Nephron (organoid): Measurements from ENCODE around the gene CCDC33.

ENCODE experiments used
- H3K27ac Mint-ChIP-seq, 3 experiments: 2 replicates each; pipeline ENCODE4 v1.8.0; 2020; ENCODE audit warnings: mixed read lengths in 3 of 3, mild to moderate bottlenecking in 2 of 3, moderate library complexity in 1 of 3
- H3K27me3 Mint-ChIP-seq: 2 replicates; pipeline ENCODE4 v1.8.0; 2021; ENCODE audit warnings: low read depth, mild to moderate bottlenecking, moderate library complexity, mixed read lengths
- H3K36me3 Mint-ChIP-seq: 2 replicates; pipeline ENCODE4 v1.8.0; 2020; ENCODE audit warnings: low read depth, mixed read lengths
- H3K4me1 Mint-ChIP-seq: 2 replicates; pipeline ENCODE4 v1.8.0; 2020; ENCODE audit warnings: mixed read lengths
- H3K4me3 Mint-ChIP-seq, 3 experiments: 2 replicates each; pipeline ENCODE4 v1.8.0; 2020; ENCODE audit warnings: mild to moderate bottlenecking in 3 of 3, mixed read lengths in 3 of 3, moderate library complexity in 2 of 3
- H3K9me3 Mint-ChIP-seq: 2 replicates; pipeline ENCODE4 v1.8.0; 2020; ENCODE audit warnings: mixed read lengths
- TF ChIP-seq, protein P1 (sequence below), 3 experiments: fragments of 200-600 bp; sonication (generic); IDR thresholded peaks; one replicate each; pipeline ENCODE4 v1.5.0; 2021; ENCODE audit warnings: antibody characterized with exemption in 3 of 3; ENCODE audit not compliant: unreplicated experiment in 3 of 3

Gene CCDC33

DNA sequence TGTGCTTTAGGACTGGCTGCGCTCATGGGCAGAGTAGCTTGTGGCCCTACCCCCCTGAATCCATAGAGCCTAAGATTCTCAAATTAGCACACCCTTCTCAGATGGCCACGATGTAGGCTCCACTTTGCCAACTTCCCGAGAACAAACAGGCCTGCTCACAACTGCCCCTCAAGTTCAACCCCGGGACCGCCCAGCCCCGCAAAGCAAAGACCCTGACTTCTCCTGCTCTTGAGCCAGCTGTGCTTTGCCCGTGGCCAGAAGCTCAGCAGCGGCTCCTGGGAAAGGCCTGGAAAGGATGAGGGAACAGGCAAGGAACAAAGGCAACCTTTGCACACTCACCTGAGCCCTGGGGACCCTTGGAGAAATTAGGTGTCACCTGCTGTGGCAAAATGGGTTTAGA, 99.3 kb downstream of the CCDC33 start:
- Mint-ChIP-seq H3K27me3 (peaks cover 10% of the 10 kb centered on the region), H3K4me3 (no peak overlapping the region), H3K4me1 (no peaks in the 10 kb centered on the region), H3K27ac (no peak overlapping the region), H3K9me3 (no peaks in the 10 kb centered on the region), H3K36me3 (no peaks in the 10 kb centered on the region)
- TF ChIP-seq, protein P1, sequence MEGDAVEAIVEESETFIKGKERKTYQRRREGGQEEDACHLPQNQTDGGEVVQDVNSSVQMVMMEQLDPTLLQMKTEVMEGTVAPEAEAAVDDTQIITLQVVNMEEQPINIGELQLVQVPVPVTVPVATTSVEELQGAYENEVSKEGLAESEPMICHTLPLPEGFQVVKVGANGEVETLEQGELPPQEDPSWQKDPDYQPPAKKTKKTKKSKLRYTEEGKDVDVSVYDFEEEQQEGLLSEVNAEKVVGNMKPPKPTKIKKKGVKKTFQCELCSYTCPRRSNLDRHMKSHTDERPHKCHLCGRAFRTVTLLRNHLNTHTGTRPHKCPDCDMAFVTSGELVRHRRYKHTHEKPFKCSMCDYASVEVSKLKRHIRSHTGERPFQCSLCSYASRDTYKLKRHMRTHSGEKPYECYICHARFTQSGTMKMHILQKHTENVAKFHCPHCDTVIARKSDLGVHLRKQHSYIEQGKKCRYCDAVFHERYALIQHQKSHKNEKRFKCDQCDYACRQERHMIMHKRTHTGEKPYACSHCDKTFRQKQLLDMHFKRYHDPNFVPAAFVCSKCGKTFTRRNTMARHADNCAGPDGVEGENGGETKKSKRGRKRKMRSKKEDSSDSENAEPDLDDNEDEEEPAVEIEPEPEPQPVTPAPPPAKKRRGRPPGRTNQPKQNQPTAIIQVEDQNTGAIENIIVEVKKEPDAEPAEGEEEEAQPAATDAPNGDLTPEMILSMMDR (IDR thresholded peaks at IDR 0.05; ENCODE audit: unreplicated experiment in 3 of 3): no peak

DNA sequence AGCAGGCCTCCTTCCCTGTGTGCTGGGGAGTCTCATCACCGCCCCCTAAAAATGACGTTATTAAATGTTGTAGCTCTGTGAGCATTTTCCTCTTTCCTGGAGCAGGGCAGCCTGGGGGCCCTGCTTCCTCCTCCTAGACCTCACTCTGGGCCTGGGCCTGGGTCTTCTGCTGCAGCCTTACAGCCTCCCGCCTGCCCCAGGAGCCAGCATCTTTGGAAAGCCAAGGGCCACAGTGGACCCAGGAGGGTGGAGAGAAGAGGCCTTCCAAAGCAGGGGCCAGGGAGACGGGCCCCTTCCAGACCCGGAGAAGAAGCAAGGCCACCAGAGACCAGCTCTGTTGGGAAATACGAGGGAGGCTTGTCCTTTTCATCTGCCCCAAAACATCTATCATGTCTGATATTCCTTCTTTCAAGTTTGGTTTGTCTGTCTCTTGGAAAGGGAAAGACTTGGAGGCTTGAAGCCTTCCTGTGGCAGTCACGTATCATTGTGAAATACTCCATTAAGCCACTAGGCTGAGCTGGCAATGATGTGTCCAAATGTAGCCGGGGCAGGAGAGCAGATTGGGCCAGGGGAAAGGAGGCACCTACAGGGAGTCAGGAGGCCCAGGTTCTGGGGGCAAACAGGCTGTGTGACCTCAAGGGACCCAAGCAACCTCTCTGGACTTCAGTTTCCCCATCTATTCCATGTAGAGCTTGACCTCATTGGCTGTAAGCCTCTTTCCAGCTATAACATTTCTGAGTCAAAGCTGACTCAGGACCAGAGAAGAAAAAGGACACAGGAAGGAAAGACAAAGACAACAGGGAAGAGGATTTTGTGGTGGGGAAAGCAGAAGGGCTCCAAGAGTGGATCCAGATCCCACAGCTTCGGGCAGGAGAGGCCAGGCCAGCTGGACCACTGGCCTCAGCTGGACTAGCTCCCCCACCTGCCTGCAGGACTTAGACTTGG, 100.2 kb downstream of the CCDC33 start:
- H3K27me3 Mint-ChIP-seq: peaks cover 10% of the 10 kb centered on the region
- no peaks in the 10 kb centered on the region for H3K36me3 Mint-ChIP-seq
- H3K4me1 Mint-ChIP-seq: no peaks in the 10 kb centered on the region
- H3K4me3 Mint-ChIP-seq: no peak overlapping the region
- no peaks in the 10 kb centered on the region for H3K9me3 Mint-ChIP-seq
- TF ChIP-seq, protein P1 (IDR thresholded peaks at IDR 0.05; ENCODE audit: unreplicated experiment in 3 of 3): no peak
- H3K27ac Mint-ChIP-seq: no peak overlapping the region

GRCh38 chr15:74337146-74337545, 101.0 kb downstream of the CCDC33 start:
- Mint-ChIP-seq H3K4me3 (no peak overlapping the region), H3K9me3 (no peaks in the 10 kb centered on the region), H3K36me3 (no peaks in the 10 kb centered on the region), H3K4me1 (no peaks in the 10 kb centered on the region), H3K27me3 (peaks cover 10% of the 10 kb centered on the region), H3K27ac (no peak overlapping the region)
- TF ChIP-seq, protein P1 (IDR thresholded peaks at IDR 0.05; ENCODE audit: unreplicated experiment in 3 of 3): no peak

DNA sequence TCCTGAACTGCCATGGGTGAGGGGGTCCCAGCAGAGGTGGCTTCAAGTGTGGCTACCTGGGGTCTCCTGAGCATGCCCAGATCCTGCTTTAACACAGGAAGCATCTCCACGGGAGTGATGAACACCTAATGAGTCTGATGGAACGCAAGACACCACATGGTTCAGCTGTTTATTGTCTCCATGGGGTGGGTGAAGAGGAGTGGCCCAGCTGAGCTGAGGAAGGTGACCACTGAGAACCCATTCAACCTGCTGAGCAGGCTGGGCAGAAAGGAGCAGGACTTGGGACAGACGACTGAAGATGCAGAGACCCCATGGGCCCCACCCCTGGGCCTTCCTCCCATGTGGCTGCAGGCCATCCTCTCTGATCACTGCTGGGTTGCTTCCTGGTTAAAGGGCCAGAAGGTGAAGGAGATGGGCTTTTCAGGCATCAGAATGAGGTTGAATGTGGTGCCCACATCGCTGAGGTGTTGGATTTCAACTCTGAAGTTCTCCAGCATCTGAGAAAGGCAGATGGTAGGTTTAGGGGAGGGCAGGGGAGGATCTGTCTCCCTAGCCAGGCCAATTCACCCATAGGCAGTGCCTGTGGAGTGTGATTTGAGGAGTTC, 101.6 kb downstream of the CCDC33 start:
- Mint-ChIP-seq H3K36me3 (no peaks in the 10 kb centered on the region), H3K4me3 (no peak overlapping the region), H3K27ac (no peak overlapping the region), H3K9me3 (no peaks in the 10 kb centered on the region), H3K27me3 (peaks cover 10% of the 10 kb centered on the region), H3K4me1 (no peaks in the 10 kb centered on the region)
- TF ChIP-seq, protein P1 (IDR thresholded peaks at IDR 0.05; ENCODE audit: unreplicated experiment in 3 of 3): no peak

DNA sequence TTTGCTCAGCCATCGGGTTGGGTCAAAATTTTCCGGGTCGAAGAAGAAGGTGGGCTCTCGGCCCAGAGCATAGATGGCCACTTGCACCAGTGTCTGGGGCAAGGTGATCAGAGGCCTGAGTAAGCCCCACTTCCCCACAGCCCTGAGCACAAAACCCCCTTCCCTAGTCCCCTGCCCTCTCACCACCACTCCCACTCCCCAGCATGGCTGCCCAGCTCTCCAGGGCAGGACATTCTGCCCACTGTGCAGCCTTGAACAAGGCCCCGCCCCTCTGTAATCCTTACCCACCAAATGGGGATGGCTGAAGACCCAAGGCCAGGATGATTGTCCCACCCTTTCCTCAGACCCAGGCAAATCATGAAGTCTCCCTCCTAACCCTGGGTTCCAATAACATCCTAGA, 102.5 kb downstream of the CCDC33 start:
- Mint-ChIP-seq H3K4me3 (no peak overlapping the region), H3K9me3 (no peaks in the 10 kb centered on the region), H3K4me1 (no peaks in the 10 kb centered on the region), H3K27me3 (peaks cover 7% of the 10 kb centered on the region), H3K36me3 (no peaks in the 10 kb centered on the region), H3K27ac (no peak overlapping the region)
- TF ChIP-seq, protein P1 (IDR thresholded peaks at IDR 0.05; ENCODE audit: unreplicated experiment in 3 of 3): no peak
